OCI-LY7 (cell line): ENCODE measurements around the gene PCK2. TPM values are rescaled to one million over a fixed set of nuclear protein-coding genes. Genes with fewer than 3 reads are reported as not detected.

Experiments used
- BruUV-seq: library from RNA; stranded (reverse); fragments of 400-500 nt; replicated peaks from 2 replicates; lab custom pipeline; 2021; lab: Mats Ljungman, UMichigan
- CTCF ChIA-PET: fragments of 300-600 bp; sonication (Branson Sonifier 250); formaldehyde crosslinking; loops from one replicate; lab custom pipeline; 2022; ENCODE audit warnings: antibody characterized with exemption; ENCODE audit not compliant: unreplicated experiment; lab: Charles Lee
- POLR2A ChIA-PET: fragments of 300-600 bp; sonication (Branson Sonifier 250); formaldehyde crosslinking; loops from one replicate; lab custom pipeline; 2022; ENCODE audit warnings: antibody characterized with exemption; lab: Charles Lee
- DNase-seq: peaks from one replicate; pipeline ENCODE4 v3.0.0-alpha.2; 2015; ENCODE audit warnings: low spot score
- H2AFZ ChIP-seq: fragments of 200-600 bp; sonication (generic), shearing (Covaris generic); 2 replicates; pipeline ENCODE4 v1.6.1; 2014; ENCODE audit warnings: mild to moderate bottlenecking, antibody characterized with exemption, low read length, moderate library complexity
- H3K27ac ChIP-seq: fragments of 200-600 bp; sonication (generic); 2 replicates; pipeline ENCODE4 v1.5.1; 2014; ENCODE audit warnings: mixed run types, low read depth, mild to moderate bottlenecking, moderate library complexity, low read length, inconsistent platforms; ENCODE audit not compliant: poor library complexity, severe bottlenecking
- H3K36me3 ChIP-seq: fragments of 200-600 bp; sonication (generic); 2 replicates; pipeline ENCODE4 v1.6.1; 2014; ENCODE audit warnings: mild to moderate bottlenecking, antibody characterized with exemption, low read length, moderate library complexity, mixed read lengths; ENCODE audit not compliant: insufficient read depth
- H3K4me1 ChIP-seq: fragments of 200-600 bp; sonication (generic); 2 replicates; pipeline ENCODE4 v1.5.1; 2014; ENCODE audit warnings: mild to moderate bottlenecking, low read length; ENCODE audit not compliant: insufficient read depth, poor library complexity, severe bottlenecking
- H3K4me2 ChIP-seq: fragments of 200-600 bp; sonication (generic); 2 replicates; pipeline ENCODE4 v1.6.1; 2014; ENCODE audit warnings: mild to moderate bottlenecking, low read length
- H3K4me3 ChIP-seq: fragments of 200-600 bp; sonication (generic); 2 replicates; pipeline ENCODE4 v1.5.1; 2014; ENCODE audit warnings: mild to moderate bottlenecking, low read depth, low read length; ENCODE audit not compliant: poor library complexity, severe bottlenecking
- H3K79me2 ChIP-seq: fragments of 200-600 bp; sonication (generic); 2 replicates; pipeline ENCODE4 v1.6.1; 2016; ENCODE audit warnings: low read depth, mild to moderate bottlenecking, low read length, moderate library complexity, mixed read lengths; ENCODE audit not compliant: insufficient read depth
- H3K9me2 ChIP-seq: fragments of 200-600 bp; sonication (generic); 2 replicates; pipeline ENCODE4 v1.6.1; 2016; ENCODE audit warnings: mild to moderate bottlenecking, low read length, mixed read lengths; ENCODE audit not compliant: insufficient read depth
- H3K9me3 ChIP-seq: fragments of 200-600 bp; sonication (generic); 2 replicates; pipeline ENCODE4 v1.6.1; 2014; ENCODE audit warnings: mild to moderate bottlenecking, mixed run types, low read length, mixed read lengths
- H4K20me1 ChIP-seq: fragments of 200-600 bp; sonication (generic); 2 replicates; pipeline ENCODE4 v1.6.1; 2014; ENCODE audit warnings: mild to moderate bottlenecking, antibody characterized with exemption, low read length, moderate library complexity, mixed read lengths; ENCODE audit not compliant: insufficient read depth
- CTCF ChIP-seq: fragments of 200-600 bp; sonication (generic); conservative IDR thresholded peaks from 2 replicates; pipeline ENCODE4 v1.5.1; 2014; ENCODE audit warnings: mild to moderate bottlenecking, antibody characterized with exemption, low read length, moderate library complexity, mixed read lengths
- EZH2phosphoT487 ChIP-seq: fragments of 200-600 bp; sonication (generic); IDR thresholded peaks from 2 replicates; pipeline ENCODE4 v1.6.1; 2018; ENCODE audit warnings: low read depth, borderline replicate concordance, mild to moderate bottlenecking, mixed run types, antibody characterized with exemption, low read length, moderate library complexity, mixed read lengths
- intact Hi-C: fragments of 100-400 bp; cut with micrococcal nuclease; formaldehyde crosslinking; loops from one replicate; pipeline ENCODE4 v1.10.0; 2022; ENCODE audit not compliant: unreplicated experiment
- total RNA-seq, 2 experiments: library from RNA; depleted of rRNA in 1 of 2; stranded (reverse); fragments of >200 nt in 1 of 2; shearing (Covaris generic) in 1 of 2; gene quantifications; 2 replicates each; pipeline ENCODE4 v1.2.3, GENCODE V29; 2014 to 2022

The PCK2 gene
- total RNA-seq, 2 experiments from 2014 or later, result 43.6 to 130 TPM

GRCh38 chr14:24110060-24110459, 15.9 kb downstream of the PCK2 start:
- Histone ChIP-seq H3K27ac (no peak overlapping the region), H3K4me2 (no peak overlapping the region), H4K20me1 (no peaks in the 10 kb centered on the region), H3K9me2 (no peaks in the 10 kb centered on the region), H3K79me2 (no peaks in the 10 kb centered on the region; the same call in 1 of the 2 replicates), H3K4me3 (no peak overlapping the region), H3K9me3 (no peaks in the 10 kb centered on the region), H3K36me3 (no peaks in the 10 kb centered on the region), H3K4me1 (peaks cover 16% of the 10 kb centered on the region), H2AFZ (peak overlapping the region; percentile 22; the same call in 1 of the 2 replicates)
- ChIA-PET POLR2A (interaction anchor here (0.6 to 7.0 kb wide), 9 partner anchors 16 to 783 kb away, joined by 3 to 80 read pairs (median 4); partner anchors contain the start of genes EMC9, IRF9, PCK2 and PSME1), CTCF (interaction anchor here (0.5 to 1.3 kb wide), 2 partner anchors 17 to 19 kb away, joined by 3 to 8 read pairs; partner anchors contain the start of gene PCK2)
- BruUV-seq, result no TSS peak
- DNase-seq, result no peak
- TF ChIP-seq EZH2phosphoT487, result no peak
- TF ChIP-seq CTCF, result no peak
- intact Hi-C loops, result no loop called here

GRCh38 chr14:24110523-24110922, 16.4 kb downstream of the PCK2 start:
- H3K4me1 ChIP-seq, result peaks cover 18% of the 10 kb centered on the region
- no peaks in the 10 kb centered on the region for H3K9me2 ChIP-seq
- H3K36me3 ChIP-seq, result no peaks in the 10 kb centered on the region
- intact Hi-C loops, result no loop called here
- no peak overlapping the region for H2AFZ ChIP-seq
- no peak for DNase-seq
- no peaks in the 10 kb centered on the region for H3K9me3 ChIP-seq
- H4K20me1 ChIP-seq, result no peaks in the 10 kb centered on the region
- no peak overlapping the region for H3K4me3 ChIP-seq
- no peak overlapping the region for H3K4me2 ChIP-seq
- TF ChIP-seq EZH2phosphoT487 (no peak), CTCF (no peak)
- CTCF ChIA-PET, result interaction anchor here (0.5 to 1.3 kb wide), 2 partner anchors 17 to 20 kb away, joined by 3 to 8 read pairs; partner anchors contain the start of gene PCK2
- no peak overlapping the region for H3K27ac ChIP-seq
- BruUV-seq, result no TSS peak
- POLR2A ChIA-PET, result interaction anchor here (0.6 to 7.0 kb wide), 9 partner anchors 8 to 216 kb away, joined by 3 to 80 read pairs (median 4); partner anchors contain the start of genes EMC9, IRF9, PCK2 and PSME1
- peaks cover 3% of the 10 kb centered on the region; the same call in 1 of the 2 replicates for H3K79me2 ChIP-seq

- peak; percentile 37 for DNase-seq
- peak overlapping the region; percentile 90; the same call in 1 of the 2 replicates for H2AFZ ChIP-seq
- H3K4me2 ChIP-seq, result peak overlapping the region; percentile 95
- peaks cover 24% of the 10 kb centered on the region for H3K4me1 ChIP-seq
- peak overlapping the region; percentile 93 for H3K27ac ChIP-seq
- peak overlapping the region; percentile 91 for H3K4me3 ChIP-seq
- no peaks in the 10 kb centered on the region for H4K20me1 ChIP-seq
- TF ChIP-seq CTCF (no peak), EZH2phosphoT487 (no peak)
- intact Hi-C loops, result no loop called here
- peaks cover 20% of the 10 kb centered on the region for H3K36me3 ChIP-seq
- BruUV-seq, result TSS peak; percentile 79
- CTCF ChIA-PET, result interaction anchor here (1.0 to 2.7 kb wide), 3 partner anchors 18 to 48 kb away, joined by 3 to 12 read pairs (median 6); partner anchors contain the start of genes IRF9 and PSME1
- no peaks in the 10 kb centered on the region for H3K9me2 ChIP-seq
- H3K9me3 ChIP-seq, result no peaks in the 10 kb centered on the region
- peaks cover 8% of the 10 kb centered on the region; the same call in 1 of the 2 replicates for H3K79me2 ChIP-seq
- POLR2A ChIA-PET, result interaction anchor here (0.6 to 4.2 kb wide), 6 partner anchors 19 to 162 kb away, joined by 4 to 64 read pairs (median 20); partner anchors contain the start of genes PCK2, PSME1, PSME2 and RABGGTA
Observed at GRCh38 chr14:24113379-24113800, 19.3 kb downstream of the PCK2 start.
